H9 (cell line): Measurements from ENCODE around the gene PLAA. TPM values are rescaled to one million over a fixed set of nuclear protein-coding genes. Genes with fewer than 3 reads are reported as not detected.

Experiments
- DNase-seq: peaks from one replicate; pipeline ENCODE4 v3.0.0-alpha.2; 2017
- H2AFZ ChIP-seq: one replicate; pipeline ENCODE4 v1.6.1; 2013; ENCODE audit warnings: mild to moderate bottlenecking, low read length, control low read depth, moderate library complexity
- H2AK5ac ChIP-seq: 2 replicates; pipeline ENCODE4 v1.6.1; 2013; ENCODE audit warnings: low read length, control low read depth, mixed read lengths; ENCODE audit not compliant: insufficient read length
- H2BK120ac ChIP-seq: one replicate; pipeline ENCODE4 v1.6.1; 2013; ENCODE audit warnings: low read depth, mild to moderate bottlenecking, low read length, control low read depth, inconsistent platforms; ENCODE audit not compliant: poor library complexity, severe bottlenecking
- H2BK12ac ChIP-seq: 2 replicates; pipeline ENCODE4 v1.6.1; 2013; ENCODE audit warnings: low read length, control low read depth, mixed read lengths, low read depth; ENCODE audit not compliant: insufficient read length
- H2BK15ac ChIP-seq: 2 replicates; pipeline ENCODE4 v1.6.1; 2013; ENCODE audit warnings: low read depth, low read length, control low read depth
- H2BK20ac ChIP-seq: one replicate; pipeline ENCODE4 v1.6.1; 2013; ENCODE audit warnings: low read depth, mild to moderate bottlenecking, low read length, control low read depth, inconsistent platforms; ENCODE audit not compliant: poor library complexity, severe bottlenecking
- H2BK5ac ChIP-seq: 2 replicates; pipeline ENCODE4 v1.6.1; 2013; ENCODE audit warnings: low read length, control low read depth, mixed read lengths; ENCODE audit not compliant: insufficient read length
- H3K14ac ChIP-seq: 2 replicates; pipeline ENCODE4 v1.6.1; 2013; ENCODE audit warnings: low read length, control low read depth; ENCODE audit not compliant: insufficient read depth
- H3K18ac ChIP-seq: 2 replicates; pipeline ENCODE4 v1.6.1; 2013; ENCODE audit warnings: low read depth, mild to moderate bottlenecking, mixed read lengths, low read length, control low read depth; ENCODE audit not compliant: insufficient read length
- H3K23ac ChIP-seq: 2 replicates; pipeline ENCODE4 v1.6.1; 2013; ENCODE audit warnings: low read length, control low read depth, mixed read lengths, low read depth; ENCODE audit not compliant: insufficient read length
- H3K23me2 ChIP-seq: 2 replicates; pipeline ENCODE4 v1.6.1; 2013; ENCODE audit warnings: low read depth, mild to moderate bottlenecking, mixed read lengths, low read length, control low read depth; ENCODE audit not compliant: insufficient read length, poor library complexity, severe bottlenecking
- H3K27ac ChIP-seq: 2 replicates; pipeline ENCODE4 v1.5.1; 2013; ENCODE audit warnings: low read length, control low read depth, mixed read lengths, low read depth; ENCODE audit not compliant: insufficient read length
- H3K27me3 ChIP-seq: 2 replicates; pipeline ENCODE4 v1.6.1; 2013; ENCODE audit warnings: low read length, control low read depth, inconsistent platforms; ENCODE audit not compliant: insufficient read depth
- H3K4ac ChIP-seq: 2 replicates; pipeline ENCODE4 v1.6.1; 2013; ENCODE audit warnings: low read depth, mild to moderate bottlenecking, control low read depth, inconsistent platforms, low read length, moderate library complexity
- H3K4me1 ChIP-seq: 2 replicates; pipeline ENCODE4 v1.6.1; 2013; ENCODE audit warnings: low read length, control low read depth, inconsistent platforms; ENCODE audit not compliant: insufficient read depth
- H3K4me2 ChIP-seq: 2 replicates; pipeline ENCODE4 v1.6.1; 2013; ENCODE audit warnings: low read length, control low read depth, mixed read lengths; ENCODE audit not compliant: insufficient read length, insufficient read depth
- H3K56ac ChIP-seq: 2 replicates; pipeline ENCODE4 v1.6.1; 2013; ENCODE audit warnings: low read depth, mild to moderate bottlenecking, mixed read lengths, low read length, control low read depth; ENCODE audit not compliant: insufficient read length
- H3K79me1 ChIP-seq: 2 replicates; pipeline ENCODE4 v1.6.1; 2013; ENCODE audit warnings: low read depth, mild to moderate bottlenecking, moderate library complexity, low read length, control low read depth, inconsistent platforms; ENCODE audit not compliant: insufficient read depth, poor library complexity, severe bottlenecking
- H3K79me2 ChIP-seq: 2 replicates; pipeline ENCODE4 v1.6.1; 2013; ENCODE audit warnings: low read length, control low read depth, inconsistent platforms; ENCODE audit not compliant: insufficient read depth
- H3K9ac ChIP-seq: 2 replicates; pipeline ENCODE4 v1.6.1; 2013; ENCODE audit warnings: low read length, control low read depth, mixed read lengths; ENCODE audit not compliant: insufficient read length; ENCODE audit errors: extremely low read depth
- H3K9me3 ChIP-seq: one replicate; pipeline ENCODE4 v1.6.1; 2013; ENCODE audit warnings: low read depth, low read length, inconsistent platforms; ENCODE audit not compliant: control insufficient read depth
- H3T11ph ChIP-seq: one replicate; pipeline ENCODE4 v1.6.1; 2013; ENCODE audit warnings: mild to moderate bottlenecking, low read length, control low read depth, inconsistent platforms
- H4K20me1 ChIP-seq: one replicate; pipeline ENCODE4 v1.6.1; 2013; ENCODE audit not compliant: control insufficient read depth, insufficient read length, insufficient read depth
- H4K5ac ChIP-seq: 2 replicates; pipeline ENCODE4 v1.6.1; 2013; ENCODE audit warnings: low read depth, mild to moderate bottlenecking, mixed read lengths, low read length, control low read depth; ENCODE audit not compliant: insufficient read length
- H4K8ac ChIP-seq: replicated peaks from 2 replicates; pipeline ENCODE4 v1.6.1; 2013; ENCODE audit warnings: low read length, control low read depth, mixed read lengths, low read depth; ENCODE audit not compliant: insufficient read length
- H4K91ac ChIP-seq: 2 replicates; pipeline ENCODE4 v1.6.1; 2013; ENCODE audit warnings: low read depth, mild to moderate bottlenecking, moderate library complexity, mixed read lengths, low read length, control low read depth; ENCODE audit not compliant: insufficient read length
- H3K27ac Mint-ChIP-seq, 3 experiments: 2 replicates in 2 of 3; 3 replicates in 1 of 3; pipeline ENCODE4 v1.8.0; 2020 to 2021; ENCODE audit warnings: mixed read lengths in 3 of 3, mild to moderate bottlenecking in 1 of 3, moderate library complexity in 1 of 3
- H3K27me3 Mint-ChIP-seq: 2 replicates; pipeline ENCODE4 v1.8.0; 2021; ENCODE audit warnings: low read depth, mild to moderate bottlenecking, moderate library complexity, mixed read lengths
- H3K36me3 Mint-ChIP-seq, 3 experiments: 2 replicates in 2 of 3; 3 replicates in 1 of 3; pipeline ENCODE4 v1.8.0; 2020 to 2021; ENCODE audit warnings: low read depth in 3 of 3, mixed read lengths in 3 of 3; ENCODE audit not compliant: insufficient read depth in 1 of 3
- H3K4me1 Mint-ChIP-seq, 2 experiments: 2 replicates each; pipeline ENCODE4 v1.8.0; 2020; ENCODE audit warnings: mixed read lengths in 2 of 2
- H3K4me3 Mint-ChIP-seq, 2 experiments: 2 replicates in 1 of 2; 3 replicates in 1 of 2; pipeline ENCODE4 v1.8.0; 2020 to 2021; ENCODE audit warnings: mild to moderate bottlenecking in 2 of 2, mixed read lengths in 2 of 2, moderate library complexity in 1 of 2
- H3K9me3 Mint-ChIP-seq, 2 experiments: 2 replicates in 1 of 2; 3 replicates in 1 of 2; pipeline ENCODE4 v1.8.0; 2020; ENCODE audit warnings: mild to moderate bottlenecking in 2 of 2, mixed read lengths in 2 of 2, moderate library complexity in 1 of 2
- CTCF ChIP-seq: fragments of 200-600 bp; sonication (generic); conservative IDR thresholded peaks from 3 replicates; pipeline ENCODE4 v1.8.0; 2021; ENCODE audit warnings: antibody characterized with exemption, mild to moderate bottlenecking
- WGBS: extraction: QIAGEN DNeasy Blood & Tissue Kit; methylation state at CpG from one replicate; pipeline ENCODE4 v1.1.7; 2013; ENCODE audit warnings: missing lambda C conversion rate, low lambda C conversion rate, mixed read lengths; ENCODE audit not compliant: insufficient read length; ENCODE audit errors: extremely low coverage; 5-methylcytosine and 5-hydroxymethylcytosine counted together
- total RNA-seq: library from RNA; stranded (reverse); gene quantifications from 2 replicates; pipeline ENCODE4 v1.2.1, GENCODE V29; 2021

Gene PLAA
- total RNA-seq, 1 experiment from 2014 or later = 65.0 TPM

DNA sequence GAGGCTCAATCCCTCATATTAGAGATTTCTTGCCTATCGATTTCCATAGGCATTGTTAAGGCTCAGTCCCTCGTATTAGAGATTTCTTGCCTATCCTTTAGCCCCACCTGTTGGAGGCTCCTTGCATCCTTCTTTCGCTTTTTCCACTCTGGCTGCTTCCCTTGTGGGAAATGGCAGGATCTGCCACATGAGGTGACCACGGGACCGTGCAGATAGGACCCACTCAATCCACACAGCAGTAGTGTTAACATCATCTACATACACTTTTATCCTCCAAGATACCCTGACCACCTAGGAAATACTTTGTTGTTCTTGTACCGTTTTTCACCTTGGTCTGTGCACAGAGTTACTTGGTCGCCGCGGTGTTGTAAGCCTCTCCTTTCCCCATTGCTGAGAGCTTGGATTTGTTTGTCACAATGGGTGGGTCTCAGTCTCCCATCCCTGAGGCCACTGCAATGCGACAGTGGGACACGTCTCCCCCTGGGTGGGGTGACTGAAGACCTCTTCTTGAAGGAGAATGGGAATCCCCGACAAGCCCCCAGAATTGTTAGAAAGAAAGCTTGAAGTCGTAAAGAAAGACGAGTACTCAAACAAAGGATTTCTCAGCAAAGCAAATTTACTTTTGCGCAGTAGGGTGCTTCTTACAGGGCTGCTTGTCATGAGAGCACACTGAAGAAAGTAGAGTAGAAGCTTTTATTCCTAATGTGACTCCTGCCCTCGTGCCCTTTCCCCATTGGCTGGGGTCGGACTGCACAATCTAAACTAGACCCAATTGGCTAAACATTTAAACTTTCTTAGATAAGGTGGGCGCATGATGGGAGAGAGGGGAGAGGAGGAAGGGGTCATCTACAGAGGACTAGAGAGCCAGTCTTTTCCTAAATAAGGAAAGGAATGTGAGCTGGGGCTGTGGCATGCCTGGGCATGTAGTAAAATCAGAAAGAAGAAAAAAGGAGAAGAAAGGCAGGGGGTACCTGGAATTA, 29.0 kb upstream of the PLAA start:
- no peaks in the 10 kb centered on the region for H3K27me3 Mint-ChIP-seq
- Histone ChIP-seq H3K79me2 (no peaks in the 10 kb centered on the region), H2AK5ac (no peak overlapping the region), H3K4me2 (peak overlapping the region; percentile 22), H3K4ac (no peak overlapping the region; the same call in 1 of the 2 replicates), H3T11ph (peak overlapping the region; percentile 93), H3K79me1 (no peaks in the 10 kb centered on the region), H4K20me1 (no peaks in the 10 kb centered on the region), H3K23ac (no peak overlapping the region), H4K91ac (peak overlapping the region; percentile 64), H3K4me1 (peaks cover 3% of the 10 kb centered on the region; the same call in 1 of the 2 replicates), H3K9me3 (no peaks in the 10 kb centered on the region), H3K27ac (peak overlapping the region; percentile 70), H3K9ac (peak overlapping the region; percentile 62), H2BK12ac (no peak overlapping the region), H3K27me3 (no peaks in the 10 kb centered on the region), H4K5ac (peak overlapping the region; percentile 45), H4K8ac (no peak overlapping the region), H2AFZ (no peak overlapping the region), H3K23me2 (no peaks in the 10 kb centered on the region), H2BK20ac (no peak overlapping the region), H2BK15ac (no peak overlapping the region), H2BK5ac (no peak overlapping the region), H3K14ac (no peak overlapping the region; the same call in 1 of the 2 replicates), H2BK120ac (no peak overlapping the region), H3K56ac (no peak overlapping the region), H3K18ac (peak overlapping the region; percentile 79)
- H3K9me3 Mint-ChIP-seq = peaks cover 0 to 8% of the 10 kb centered on the region in 2 experiments; a peak in 3 of 5 replicates
- peak overlapping the region; percentile 94 to 99 (median 98) for H3K27ac Mint-ChIP-seq
- peaks cover 28 to 29% of the 10 kb centered on the region in 2 experiments for H3K4me1 Mint-ChIP-seq
- TF ChIP-seq CTCF = peak; percentile 80
- no CpG with 5 or more reads among the region's 18 CpGs for WGBS
- peak overlapping the region; percentile 67 to 74 for H3K4me3 Mint-ChIP-seq
- peak; percentile 89 for DNase-seq
- peaks cover 0 to 28% (median 3%) of the 10 kb centered on the region in 3 experiments; a peak in 3 of 7 replicates for H3K36me3 Mint-ChIP-seq
